Measurements from ENCODE around the gene CES2.

GRCh38 chr16:66972983-66973382 lies 37.7 kb downstream of the CES2 start:
- no peak for TF ChIP-seq CTCF (IDR thresholded peaks at IDR 0.05)
- TF ChIP-seq POLR2A (IDR thresholded peaks at IDR 0.05): no peak
- no peak for TF ChIP-seq POLR2AphosphoS5 (IDR thresholded peaks at IDR 0.05)
